Epithelial cell of proximal tubule (primary cell): Measurements from ENCODE around the gene NT5DC1. TPM values are rescaled to one million over a fixed set of nuclear protein-coding genes. Genes with fewer than 3 reads are reported as not detected.

Experiments used
- DNase-seq: peaks from one replicate; pipeline ENCODE4 v3.0.0-alpha.2; 2011; ENCODE audit warnings: low read depth
- H3K4me3 ChIP-seq: 2 replicates; pipeline ENCODE4 v1.5.1; 2011; ENCODE audit warnings: low read depth, mild to moderate bottlenecking, low read length
- total RNA-seq: library from RNA; depleted of rRNA; stranded (reverse); fragments of >200 nt; gene quantifications from 2 replicates; pipeline ENCODE4 v1.2.3, GENCODE V29; 2015
- TF ChIP-seq, protein P1 (sequence below): conservative IDR thresholded peaks from 2 replicates; pipeline ENCODE4 v1.5.1; 2012; ENCODE audit warnings: low read depth, mild to moderate bottlenecking, low read length

The NT5DC1 gene
- total RNA-seq, 1 donor from 2014 or later: 23.5 TPM

DNA sequence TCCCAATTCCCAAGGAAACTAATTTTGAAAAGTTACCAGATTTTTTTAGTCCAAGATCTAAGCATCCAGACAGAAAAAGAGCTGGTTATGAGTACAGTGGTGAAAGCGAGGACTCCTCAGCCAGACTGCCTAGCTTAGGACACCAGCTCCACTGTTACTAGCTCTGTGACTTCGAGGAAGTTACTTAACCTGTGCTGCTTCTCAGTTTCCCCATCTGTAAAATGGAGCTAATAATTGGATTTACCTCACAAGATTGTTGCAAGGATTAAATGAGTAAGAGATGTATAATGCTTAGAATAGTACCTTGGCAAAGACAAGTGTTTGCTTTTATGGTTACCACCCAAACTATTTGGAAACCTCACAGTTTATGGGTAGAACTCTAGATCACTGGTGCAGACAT lies 1.1 kb downstream of the NT5DC1 start:
- no peak for DNase-seq
- peak overlapping the region; percentile 64 for H3K4me3 ChIP-seq
- TF ChIP-seq, protein P1, sequence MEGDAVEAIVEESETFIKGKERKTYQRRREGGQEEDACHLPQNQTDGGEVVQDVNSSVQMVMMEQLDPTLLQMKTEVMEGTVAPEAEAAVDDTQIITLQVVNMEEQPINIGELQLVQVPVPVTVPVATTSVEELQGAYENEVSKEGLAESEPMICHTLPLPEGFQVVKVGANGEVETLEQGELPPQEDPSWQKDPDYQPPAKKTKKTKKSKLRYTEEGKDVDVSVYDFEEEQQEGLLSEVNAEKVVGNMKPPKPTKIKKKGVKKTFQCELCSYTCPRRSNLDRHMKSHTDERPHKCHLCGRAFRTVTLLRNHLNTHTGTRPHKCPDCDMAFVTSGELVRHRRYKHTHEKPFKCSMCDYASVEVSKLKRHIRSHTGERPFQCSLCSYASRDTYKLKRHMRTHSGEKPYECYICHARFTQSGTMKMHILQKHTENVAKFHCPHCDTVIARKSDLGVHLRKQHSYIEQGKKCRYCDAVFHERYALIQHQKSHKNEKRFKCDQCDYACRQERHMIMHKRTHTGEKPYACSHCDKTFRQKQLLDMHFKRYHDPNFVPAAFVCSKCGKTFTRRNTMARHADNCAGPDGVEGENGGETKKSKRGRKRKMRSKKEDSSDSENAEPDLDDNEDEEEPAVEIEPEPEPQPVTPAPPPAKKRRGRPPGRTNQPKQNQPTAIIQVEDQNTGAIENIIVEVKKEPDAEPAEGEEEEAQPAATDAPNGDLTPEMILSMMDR: no peak

DNA sequence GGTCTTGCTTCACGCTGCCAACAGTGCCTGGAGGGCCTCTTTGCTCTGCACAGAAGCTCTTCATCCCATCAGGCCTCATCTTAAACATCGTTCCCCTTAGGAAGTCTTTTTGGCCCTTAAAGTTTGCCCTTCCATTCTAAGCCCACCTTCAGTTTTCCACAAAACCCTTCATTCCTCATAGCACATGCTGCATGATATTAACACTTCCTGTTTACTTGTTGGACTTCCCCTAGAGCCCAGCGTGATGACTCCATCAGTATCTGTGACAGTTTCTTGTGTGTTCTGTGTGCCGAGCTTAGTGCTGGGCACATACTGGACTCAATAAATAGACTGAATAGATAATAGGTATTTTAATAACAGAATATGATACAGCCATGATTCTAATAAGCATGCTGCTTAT lies 2.2 kb downstream of the NT5DC1 start:
- TF ChIP-seq, protein P1: no peak
- DNase-seq: no peak
- no peak overlapping the region for H3K4me3 ChIP-seq

GRCh38 chr6:116104636-116105035 lies 4.0 kb downstream of the NT5DC1 start:
- H3K4me3 ChIP-seq: no peak overlapping the region
- TF ChIP-seq, protein P1: no peak
- DNase-seq: no peak

DNA sequence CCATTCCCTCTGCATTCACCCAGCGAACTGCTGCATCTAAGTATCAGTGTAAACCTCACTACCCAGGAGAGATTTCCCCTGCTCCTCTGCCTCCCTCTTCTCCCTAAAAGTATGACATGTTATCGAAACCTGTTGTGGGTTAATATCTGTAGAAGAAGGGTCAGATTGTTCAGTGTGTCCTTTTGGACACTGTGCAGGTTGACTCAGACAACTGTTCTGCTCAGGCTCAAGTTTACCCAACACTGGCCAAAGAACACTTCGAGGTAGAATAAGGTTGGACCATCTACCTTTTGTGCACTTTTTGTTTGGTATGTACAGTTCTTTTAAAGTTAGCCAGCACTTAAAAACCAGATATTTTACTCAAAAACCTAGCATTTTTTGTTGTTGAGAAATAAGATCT lies 4.6 kb downstream of the NT5DC1 start:
- TF ChIP-seq, protein P1: no peak
- no peak for DNase-seq

GRCh38 chr6:116106146-116106545 lies 5.5 kb downstream of the NT5DC1 start:
- TF ChIP-seq, protein P1: no peak
- DNase-seq: no peak
- no peak overlapping the region for H3K4me3 ChIP-seq

More for the DNA sequence above, 4.6 kb downstream of the NT5DC1 start:
- no peak overlapping the region for H3K4me3 ChIP-seq

DNA sequence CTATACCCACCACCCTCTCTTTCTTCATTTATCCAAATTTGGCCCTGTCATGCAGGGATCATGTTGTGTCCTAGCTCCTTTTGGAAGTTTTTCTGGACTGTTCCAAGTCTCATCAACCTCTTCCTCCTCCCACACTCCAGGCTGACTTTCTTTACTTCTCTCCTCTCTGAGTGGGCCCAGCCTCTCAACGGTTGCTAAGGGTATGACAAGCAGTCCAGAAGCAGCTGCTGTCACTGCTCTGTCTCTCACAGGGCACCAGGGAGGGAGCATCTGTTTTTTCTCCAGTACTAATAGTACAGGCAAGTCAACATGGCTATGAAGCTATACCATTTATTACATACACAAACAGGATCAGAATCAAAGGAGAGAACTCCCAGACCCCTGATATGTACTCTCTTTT lies 8.2 kb downstream of the NT5DC1 start:
- no peak for DNase-seq
- TF ChIP-seq, protein P1: no peak
- no peak overlapping the region for H3K4me3 ChIP-seq
